Naive thymus-derived CD4-positive, alpha-beta T cell (primary cell): ENCODE measurements around the gene ATP2A1. TPM values are rescaled to one million over a fixed set of nuclear protein-coding genes. Genes with fewer than 3 reads are reported as not detected.

Source experiments
- ATAC-seq: fragments of 150-1000 bp; cut with Tn5 transposase; 2 replicates; pipeline ENCODE4 v1.10.0; 2021; ENCODE audit warnings: mild to moderate bottlenecking, moderate library complexity
- CTCF ChIA-PET: fragments of 350-600 bp; sonication (Branson Sonifier 250); formaldehyde crosslinking; loops from one replicate; lab custom pipeline; 2021; ENCODE audit warnings: antibody characterized with exemption; lab: Charles Lee
- POLR2A ChIA-PET: fragments of 350-600 bp; sonication (Branson Sonifier 250); formaldehyde crosslinking; loops from one replicate; lab custom pipeline; 2021; ENCODE audit warnings: antibody characterized with exemption, inconsistent platforms; lab: Charles Lee
- DNase-seq, 9 donors: peaks; one replicate each; pipeline versions ENCODE4 v3.0.0 to v3.0.0-alpha.2; 2020 to 2022; ENCODE audit warnings: mixed read lengths in 1 of 9
- H3K27ac ChIP-seq: one replicate; pipeline ENCODE4 v1.7.0; 2013; ENCODE audit warnings: mild to moderate bottlenecking, low read depth, low read length, moderate library complexity
- H3K27me3 ChIP-seq, 2 donors: one replicate each; pipeline ENCODE4 v1.7.0; 2013; ENCODE audit warnings: low read length in 2 of 2, mild to moderate bottlenecking in 2 of 2, moderate library complexity in 2 of 2; ENCODE audit not compliant: control insufficient read depth in 2 of 2, insufficient read depth in 2 of 2
- H3K36me3 ChIP-seq, 3 experiments: 1 replicate in 2 of 3; 2 replicates in 1 of 3; pipeline ENCODE4 v1.7.0; 2013; ENCODE audit warnings: low read length in 3 of 3, mild to moderate bottlenecking in 3 of 3, moderate library complexity in 1 of 3; ENCODE audit not compliant: insufficient read depth in 3 of 3, control insufficient read depth in 2 of 3
- H3K4me1 ChIP-seq, 2 donors: one replicate each; pipeline ENCODE4 v1.7.0; 2013; ENCODE audit warnings: low read length in 2 of 2, mild to moderate bottlenecking in 2 of 2, moderate library complexity in 1 of 2; ENCODE audit not compliant: control insufficient read depth in 2 of 2, insufficient read depth in 2 of 2
- H3K4me3 ChIP-seq: 2 replicates; pipeline ENCODE4 v1.7.0; 2013; ENCODE audit warnings: mild to moderate bottlenecking, low read length
- H3K9me3 ChIP-seq, 3 experiments: 1 replicate in 2 of 3; 2 replicates in 1 of 3; pipeline ENCODE4 v1.7.0; 2013; ENCODE audit warnings: low read length in 3 of 3; ENCODE audit not compliant: control insufficient read depth in 2 of 3
- H3K27ac Mint-ChIP-seq, 9 donors: one replicate each; pipeline ENCODE4 v1.8.0; 2020 to 2022; ENCODE audit warnings: mixed read lengths in 9 of 9, mild to moderate bottlenecking in 8 of 9, moderate library complexity in 5 of 9, inconsistent platforms in 2 of 9
- H3K27me3 Mint-ChIP-seq, 5 donors: one replicate each; pipeline ENCODE4 v1.8.0; 2021 to 2022; ENCODE audit warnings: mixed read lengths in 5 of 5, mild to moderate bottlenecking in 1 of 5
- H3K36me3 Mint-ChIP-seq, 5 donors: one replicate each; pipeline ENCODE4 v1.8.0; 2020 to 2022; ENCODE audit warnings: mixed read lengths in 5 of 5, mild to moderate bottlenecking in 3 of 5, inconsistent platforms in 1 of 5
- H3K4me1 Mint-ChIP-seq, 7 donors: one replicate each; pipeline ENCODE4 v1.8.0; 2020 to 2022; ENCODE audit warnings: mixed read lengths in 7 of 7, mild to moderate bottlenecking in 3 of 7, inconsistent platforms in 1 of 7
- H3K4me3 Mint-ChIP-seq, 10 donors: one replicate each; pipeline ENCODE4 v1.8.0; 2020 to 2022; ENCODE audit warnings: mild to moderate bottlenecking in 10 of 10, mixed read lengths in 10 of 10, moderate library complexity in 6 of 10, inconsistent platforms in 2 of 10
- H3K9me3 Mint-ChIP-seq, 11 donors: one replicate each; pipeline ENCODE4 v1.8.0; 2020 to 2022; ENCODE audit warnings: mixed read lengths in 11 of 11, mild to moderate bottlenecking in 4 of 11, inconsistent platforms in 1 of 11, moderate library complexity in 1 of 11
- intact Hi-C, 2 donors: fragments of 100-400 bp; cut with micrococcal nuclease; formaldehyde crosslinking; loops; one replicate each; pipeline ENCODE4 v1.15.1; 2023
- polyA plus RNA-seq, 2 donors: library from polyadenylated mRNA; unstranded; fragments of 300-500 nt; fragmentation: Illumina TruSeq; gene quantifications; one replicate each; pipeline ENCODE4 v1.2.3, GENCODE V29; 2021
- total RNA-seq, 6 experiments: library from RNA in 5 of 6; stranded (reverse) in 5 of 6; gene quantifications; 1 replicate in 5 of 6; 2 replicates in 1 of 6; pipeline ENCODE4 v1.2.3 and lab custom pipeline; 2021 to 2026

Gene ATP2A1
- total and polyA plus RNA-seq, 7 experiments from 2014 or later, result 0.32 to 1.6 (median 0.89) TPM; not detected in 2

- intact Hi-C loops, result loop anchor here in 1 of 2 donors (10.0 kb wide), 1 partner anchor 345 kb away; the partner anchor contains the start of genes APOBR and CLN3
- no peaks in the 10 kb centered on the region for H3K27me3 Mint-ChIP-seq
- Histone ChIP-seq H3K9me3 (no peaks in the 10 kb centered on the region), H3K4me1 (peaks cover 0 to 5% of the 10 kb centered on the region in 2 donors), H3K36me3 (peaks cover 8 to 66% (median 18%) of the 10 kb centered on the region in 3 experiments), H3K4me3 (no peak overlapping the region), H3K27me3 (no peaks in the 10 kb centered on the region), H3K27ac (no peak overlapping the region)
- peaks cover 4 to 19% (median 7%) of the 10 kb centered on the region in 7 donors for H3K4me1 Mint-ChIP-seq
- CTCF ChIA-PET, result interaction anchor here (0.6 to 0.7 kb wide), 2 partner anchors 11 to 143 kb away, joined by 4 to 5 read pairs; no protein-coding TSS in a partner anchor
- H3K27ac Mint-ChIP-seq, result peak overlapping the region in 4 of 9 donors; percentile 3 to 79 (median 69)
- H3K36me3 Mint-ChIP-seq, result peaks cover 7 to 28% (median 14%) of the 10 kb centered on the region in 5 donors
- DNase-seq, result no peak
- no peak for ATAC-seq
- H3K9me3 Mint-ChIP-seq, result peaks cover 0 to 2% (median 0%) of the 10 kb centered on the region in 11 donors
- no peak overlapping the region for H3K4me3 Mint-ChIP-seq
- POLR2A ChIA-PET, result interaction anchor here (0.7 to 1.0 kb wide), 2 partner anchors 14 to 78 kb away, joined by 3 to 4 read pairs; no protein-coding TSS in a partner anchor
These were observed 38.4 kb upstream of the ATP2A1 start for GRCh38 chr16:28839899-28840298.

GRCh38 chr16:28842696-28843095, 35.6 kb upstream of the ATP2A1 start:
- intact Hi-C loops, result loop anchor here in 1 of 2 donors (10.0 kb wide), 1 partner anchor 348 kb away; the partner anchor contains the start of genes APOBR and CLN3
- H3K27ac ChIP-seq, result no peak overlapping the region
- CTCF ChIA-PET, result no interaction called here
- Mint-ChIP-seq H3K27ac (peak overlapping the region in 2 of 9 donors; percentile 17 to 78), H3K9me3 (peaks cover 0 to 2% (median 0%) of the 10 kb centered on the region in 11 donors), H3K4me1 (peaks cover 22 to 46% (median 31%) of the 10 kb centered on the region in 7 donors), H3K4me3 (peak overlapping the region in 4 of 10 donors; percentile 13 to 59 (median 40)), H3K36me3 (peaks cover 5 to 26% (median 11%) of the 10 kb centered on the region in 5 donors), H3K27me3 (no peaks in the 10 kb centered on the region)
- DNase-seq (no peak), ATAC-seq (no peak)
- H3K27me3 ChIP-seq, result no peaks in the 10 kb centered on the region
- POLR2A ChIA-PET, result interaction anchor here (0.7 to 1.7 kb wide), 3 partner anchors 14 to 20 kb away, joined by 3 to 5 read pairs (median 4); partner anchors contain the start of gene ATXN2L
- no peaks in the 10 kb centered on the region for H3K9me3 ChIP-seq
- H3K4me3 ChIP-seq, result no peak overlapping the region
- peaks cover 19 to 25% of the 10 kb centered on the region in 2 donors for H3K4me1 ChIP-seq
- H3K36me3 ChIP-seq, result peaks cover 8 to 45% (median 15%) of the 10 kb centered on the region in 3 experiments

GRCh38 chr16:28843766-28844165, 34.5 kb upstream of the ATP2A1 start:
- Histone ChIP-seq H3K4me3 (no peak overlapping the region), H3K9me3 (no peaks in the 10 kb centered on the region), H3K4me1 (peaks cover 19 to 25% of the 10 kb centered on the region in 2 donors), H3K27me3 (no peaks in the 10 kb centered on the region), H3K36me3 (peaks cover 8 to 37% (median 9%) of the 10 kb centered on the region in 3 experiments), H3K27ac (peak overlapping the region; percentile 94)
- POLR2A ChIA-PET, result interaction anchor here (1.1 to 5.2 kb wide), 4 partner anchors 15 to 21 kb away, joined by 4 to 51 read pairs (median 6); partner anchors contain the start of gene ATXN2L
- Mint-ChIP-seq H3K36me3 (peaks cover 0 to 20% (median 5%) of the 10 kb centered on the region in 5 donors), H3K27me3 (no peaks in the 10 kb centered on the region), H3K4me1 (peaks cover 16 to 38% (median 26%) of the 10 kb centered on the region in 7 donors), H3K27ac (peak overlapping the region in 2 of 9 donors; percentile 17 to 91), H3K4me3 (peak overlapping the region in 2 of 10 donors; percentile 35 to 94), H3K9me3 (no peaks in the 10 kb centered on the region)
- DNase-seq (no peak), ATAC-seq (no peak)
- CTCF ChIA-PET, result no interaction called here
- intact Hi-C loops, result loop anchor here in 1 of 2 donors (10.0 kb wide), 1 partner anchor 349 kb away; the partner anchor contains the start of genes APOBR and CLN3

DNA sequence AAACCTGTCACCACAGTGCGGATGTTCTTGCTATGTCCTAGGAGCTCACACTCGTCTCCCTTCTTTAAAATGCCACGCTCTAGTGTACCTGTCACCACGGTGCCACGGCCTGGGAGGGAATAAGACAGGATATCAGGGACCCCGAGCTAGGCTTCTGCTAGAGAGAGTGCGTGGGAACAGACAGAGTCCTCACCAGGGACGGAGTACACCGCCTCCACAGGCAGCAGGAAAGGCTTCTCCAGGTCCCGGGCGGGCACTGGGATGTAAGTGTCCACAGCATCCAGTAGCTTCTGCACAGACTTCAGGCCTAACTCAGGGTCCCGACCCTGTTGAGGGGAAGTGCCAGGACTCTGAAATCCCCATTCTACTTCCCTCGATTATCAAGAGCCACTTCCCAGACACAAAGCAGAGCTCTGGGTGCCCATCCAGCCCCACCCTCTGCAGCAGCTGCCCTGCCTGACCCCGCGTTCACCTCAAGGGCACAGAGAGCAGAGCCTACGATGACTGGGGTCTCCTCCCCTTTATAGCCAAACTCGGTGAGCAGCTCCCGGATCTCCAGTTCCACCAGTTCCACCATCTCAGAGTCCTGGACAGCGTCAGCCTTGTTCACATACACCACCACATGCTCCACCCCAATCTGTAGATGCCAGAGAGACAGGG, 33.9 kb upstream of the ATP2A1 start:
- H3K27me3 Mint-ChIP-seq, result no peaks in the 10 kb centered on the region
- no peaks in the 10 kb centered on the region for H3K9me3 ChIP-seq
- H3K36me3 Mint-ChIP-seq, result peaks cover 0 to 17% (median 5%) of the 10 kb centered on the region in 5 donors
- no peak for ATAC-seq
- peaks cover 8 to 37% (median 9%) of the 10 kb centered on the region in 3 experiments for H3K36me3 ChIP-seq
- peak overlapping the region; percentile 73 to 98 (median 95) for H3K4me3 Mint-ChIP-seq
- peak overlapping the region; percentile 94 for H3K27ac ChIP-seq
- peaks cover 16 to 38% (median 27%) of the 10 kb centered on the region in 7 donors for H3K4me1 Mint-ChIP-seq
- H3K9me3 Mint-ChIP-seq, result no peaks in the 10 kb centered on the region
- H3K27me3 ChIP-seq, result no peaks in the 10 kb centered on the region
- H3K4me1 ChIP-seq, result peaks cover 19 to 25% of the 10 kb centered on the region in 2 donors
- DNase-seq, result no peak
- peak overlapping the region; percentile 21 to 98 (median 93) for H3K27ac Mint-ChIP-seq
- no peak overlapping the region for H3K4me3 ChIP-seq
- POLR2A ChIA-PET, result interaction anchor here (1.7 to 5.2 kb wide), 4 partner anchors 16 to 22 kb away, joined by 4 to 79 read pairs (median 29); partner anchors contain the start of genes ATXN2L and SH2B1
- intact Hi-C loops, result loop anchor here in 1 of 2 donors (10.0 kb wide), 1 partner anchor 350 kb away; the partner anchor contains the start of genes APOBR and CLN3
- CTCF ChIA-PET, result interaction anchor here (0.6 kb wide), 1 partner anchor 32 kb away, joined by 3 read pairs; no protein-coding TSS in a partner anchor

GRCh38 chr16:28845293-28845692, 33.0 kb upstream of the ATP2A1 start:
- no peaks in the 10 kb centered on the region for H3K9me3 ChIP-seq
- peaks cover 19 to 25% of the 10 kb centered on the region in 2 donors for H3K4me1 ChIP-seq
- H3K4me3 ChIP-seq, result peak overlapping the region; percentile 88
- Mint-ChIP-seq H3K36me3 (peaks cover 0 to 17% (median 5%) of the 10 kb centered on the region in 5 donors), H3K27me3 (no peaks in the 10 kb centered on the region), H3K4me1 (peaks cover 16 to 38% (median 27%) of the 10 kb centered on the region in 7 donors), H3K27ac (peak overlapping the region; percentile 91 to 98 (median 94)), H3K4me3 (peak overlapping the region; percentile 91 to 98 (median 96)), H3K9me3 (no peaks in the 10 kb centered on the region)
- no peaks in the 10 kb centered on the region for H3K27me3 ChIP-seq
- CTCF ChIA-PET, result interaction anchor here (0.6 to 0.8 kb wide), 2 partner anchors 21 to 26 kb away, joined by 3 read pairs; no protein-coding TSS in a partner anchor
- ATAC-seq, result no peak
- intact Hi-C loops, result loop anchor here in 1 of 2 donors (5.0 to 10.0 kb wide), 2 partner anchors 350 to 1608 kb away; partner anchors contain the start of genes APOBR and CLN3
- peaks cover 8 to 37% (median 9%) of the 10 kb centered on the region in 3 experiments for H3K36me3 ChIP-seq
- peak in 2 of 9 donors; percentile 29 to 44 for DNase-seq
- H3K27ac ChIP-seq, result peak overlapping the region; percentile 94
- POLR2A ChIA-PET, result interaction anchor here (0.7 to 5.2 kb wide), 7 partner anchors 9 to 132 kb away, joined by 3 to 79 read pairs (median 7); partner anchors contain the start of genes ATXN2L and SH2B1

GRCh38 chr16:28845761-28846079, 32.6 kb upstream of the ATP2A1 start:
- H3K27me3 Mint-ChIP-seq, result no peaks in the 10 kb centered on the region
- H3K4me3 ChIP-seq, result peak overlapping the region; percentile 88
- H3K36me3 Mint-ChIP-seq, result peaks cover 0 to 17% (median 5%) of the 10 kb centered on the region in 5 donors
- no peaks in the 10 kb centered on the region for H3K27me3 ChIP-seq
- no peaks in the 10 kb centered on the region for H3K9me3 Mint-ChIP-seq
- H3K4me1 Mint-ChIP-seq, result peaks cover 16 to 38% (median 27%) of the 10 kb centered on the region in 7 donors
- peaks cover 8 to 37% (median 9%) of the 10 kb centered on the region in 3 experiments for H3K36me3 ChIP-seq
- H3K4me1 ChIP-seq, result peaks cover 19 to 25% of the 10 kb centered on the region in 2 donors
- ATAC-seq (no peak), DNase-seq (no peak)
- ChIA-PET POLR2A (interaction anchor here (0.5 to 5.2 kb wide), 8 partner anchors 10 to 910 kb away, joined by 3 to 79 read pairs (median 5); partner anchors contain the start of genes ATXN2L and SH2B1), CTCF (interaction anchor here (0.6 to 2.7 kb wide), 6 partner anchors 17 to 99 kb away, joined by 3 to 12 read pairs (median 3); no protein-coding TSS in a partner anchor)
- H3K4me3 Mint-ChIP-seq, result peak overlapping the region; percentile 91 to 98 (median 96)
- intact Hi-C loops, result loop anchor here (1.0 to 10.0 kb wide), 10 partner anchors 18 to 1608 kb away; partner anchors contain the start of genes APOBR (in 2 of the 2), RABEP2 (in 2 of the 2), SH2B1 (in 2 of the 2) and CLN3 (in 1 of the 2)
- peak overlapping the region; percentile 91 to 98 (median 94) for H3K27ac Mint-ChIP-seq
- peak overlapping the region; percentile 94 for H3K27ac ChIP-seq
- H3K9me3 ChIP-seq, result no peaks in the 10 kb centered on the region
